ENCODE measurements around the gene MYOD1.

- no peak for TF ChIP-seq CTCF (IDR thresholded peaks at IDR 0.05)
- no peak for TF ChIP-seq POLR2A (IDR thresholded peaks at IDR 0.05)
- no peak for TF ChIP-seq POLR2AphosphoS5 (IDR thresholded peaks at IDR 0.05)
Observed at GRCh38 chr11:17730137-17730536, 10.8 kb downstream of the MYOD1 start.
